Activated T-helper 1 cell treated with anti-CD3 and anti-CD28 coated beads, Interleukin-12 subunit alpha, Interleukin-12 subunit beta, Interleukin-2, Interleukin-4 antibody, amounts not matched to agents 30 ng/mL and 10 ng/mL and 1 ng/mL, durations not matched to agents 14 hours and 24 hours and 36 hours (primary cell): ENCODE measurements around the gene NDST3. TPM values are rescaled to one million over a fixed set of nuclear protein-coding genes. Genes with fewer than 3 reads are reported as not detected.
"Not testable (repeated sequence)": the region's sequence is repeated elsewhere in the genome, so short reads cannot be mapped to it uniquely, and the experiment has no call there.

ENCODE experiments used
- DNase-seq: peaks from one replicate; pipeline ENCODE4 v3.0.0; 2021; ENCODE audit warnings: low spot score
- H3K27ac Mint-ChIP-seq: one replicate; pipeline ENCODE4 v1.8.0; 2021; ENCODE audit warnings: mild to moderate bottlenecking, mixed read lengths
- H3K27me3 Mint-ChIP-seq: one replicate; pipeline ENCODE4 v1.8.0; 2022; ENCODE audit warnings: mild to moderate bottlenecking, moderate library complexity, mixed read lengths; ENCODE audit not compliant: insufficient read depth
- H3K36me3 Mint-ChIP-seq: one replicate; pipeline ENCODE4 v1.8.0; 2021; ENCODE audit warnings: low read depth, mixed read lengths
- H3K4me1 Mint-ChIP-seq: one replicate; pipeline ENCODE4 v1.8.0; 2021; ENCODE audit warnings: low read depth, mixed read lengths
- H3K4me3 Mint-ChIP-seq: one replicate; pipeline ENCODE4 v1.8.0; 2021; ENCODE audit warnings: mild to moderate bottlenecking, moderate library complexity, mixed read lengths
- H3K9me3 Mint-ChIP-seq: one replicate; pipeline ENCODE4 v1.8.0; 2021; ENCODE audit warnings: mixed read lengths
- intact Hi-C: fragments of 100-400 bp; cut with micrococcal nuclease; formaldehyde crosslinking; loops from one replicate; pipeline ENCODE4 v1.15.1; 2024
- total RNA-seq: library from RNA; stranded (reverse); gene quantifications from 2 replicates; pipeline ENCODE4 v1.2.3, GENCODE V29; 2022

The NDST3 gene
- total RNA-seq, 1 donor from 2014 or later = not detected

DNA sequence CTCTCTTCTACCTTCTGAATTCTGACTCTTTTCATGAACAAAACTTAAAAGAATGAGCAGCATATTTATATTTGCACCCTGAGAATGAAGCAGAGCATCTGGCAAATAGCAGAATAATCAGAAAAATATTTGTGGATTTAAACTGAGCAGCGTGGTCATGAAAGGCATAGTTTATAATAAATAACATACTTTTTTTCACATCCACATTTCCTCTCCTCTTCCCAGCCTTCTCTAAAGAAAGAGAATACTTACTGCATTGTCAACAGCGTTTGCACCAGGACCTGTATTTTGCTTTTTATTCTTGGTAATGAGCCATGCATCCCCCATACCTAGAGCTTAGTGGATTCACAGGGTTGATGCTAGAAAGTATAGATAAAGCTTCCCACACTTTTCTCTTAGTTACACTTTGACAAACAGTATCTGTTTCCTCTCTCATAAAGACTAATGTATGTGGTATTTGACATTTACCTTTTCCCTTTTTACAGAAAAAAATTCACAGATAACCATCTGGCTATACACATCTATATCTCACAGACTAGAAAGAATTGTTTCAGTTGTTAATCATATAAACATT, 187.0 kb downstream of the NDST3 start:
- intact Hi-C loops = no loop called here
- Mint-ChIP-seq H3K4me3 (no peak overlapping the region), H3K27me3 (peaks cover 3% of the 10 kb centered on the region), H3K27ac (no peak overlapping the region), H3K36me3 (no peaks in the 10 kb centered on the region), H3K4me1 (no peaks in the 10 kb centered on the region), H3K9me3 (no peaks in the 10 kb centered on the region)
- no peak for DNase-seq

DNA sequence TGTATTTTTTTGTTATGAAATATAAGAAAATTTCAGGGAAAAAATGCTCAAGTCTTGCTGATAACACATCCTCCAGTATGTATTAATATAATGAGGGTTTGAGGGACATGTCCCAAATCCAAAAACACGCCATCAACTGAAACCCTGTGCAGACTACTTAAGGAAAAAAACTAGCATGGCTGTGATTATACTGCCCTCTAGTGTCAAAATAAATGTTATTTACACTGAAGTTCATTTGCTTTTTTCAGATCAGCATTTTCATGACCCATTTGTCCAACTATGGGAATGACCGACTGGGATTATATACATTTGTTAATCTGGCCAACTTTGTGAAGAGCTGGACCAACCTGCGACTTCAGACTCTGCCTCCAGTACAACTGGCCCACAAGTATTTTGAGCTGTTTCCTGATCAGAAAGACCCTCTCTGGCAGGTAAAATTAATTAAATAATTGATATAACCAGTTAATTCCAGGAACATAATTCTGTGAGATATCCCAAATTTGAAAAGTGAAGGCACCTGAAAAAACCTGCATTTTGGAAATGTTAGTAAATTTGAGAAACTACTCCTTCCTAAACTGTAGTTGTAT, 190.1 kb downstream of the NDST3 start:
- H3K27ac Mint-ChIP-seq = no peak overlapping the region
- peaks cover 3% of the 10 kb centered on the region for H3K27me3 Mint-ChIP-seq
- no peaks in the 10 kb centered on the region for H3K4me1 Mint-ChIP-seq
- intact Hi-C loops = loop anchor here (1.0 kb wide), 1 partner anchor 147 kb away; no protein-coding TSS in a partner anchor
- no peak for DNase-seq
- no peaks in the 10 kb centered on the region for H3K9me3 Mint-ChIP-seq
- no peaks in the 10 kb centered on the region for H3K36me3 Mint-ChIP-seq
- H3K4me3 Mint-ChIP-seq = no peak overlapping the region

DNA sequence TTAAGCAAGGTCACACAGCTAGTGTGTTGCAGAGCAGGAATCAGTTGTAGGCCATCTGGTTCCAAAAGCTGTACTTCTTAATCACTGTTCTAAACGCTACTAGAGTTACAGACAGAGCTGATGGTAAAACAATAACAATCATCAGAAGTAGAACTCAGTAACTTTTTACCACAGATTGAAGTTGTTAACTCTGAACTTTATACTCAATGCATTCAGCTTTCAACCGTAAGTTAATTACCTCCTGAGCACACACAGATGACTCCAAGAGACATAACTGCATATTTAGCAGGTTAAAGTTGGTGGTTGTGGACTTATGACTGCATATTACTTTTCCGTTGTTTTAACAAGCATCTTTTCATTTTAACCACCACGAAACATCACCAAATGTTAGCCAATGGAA, 191.2 kb downstream of the NDST3 start:
- no peaks in the 10 kb centered on the region for H3K36me3 Mint-ChIP-seq

DNA sequence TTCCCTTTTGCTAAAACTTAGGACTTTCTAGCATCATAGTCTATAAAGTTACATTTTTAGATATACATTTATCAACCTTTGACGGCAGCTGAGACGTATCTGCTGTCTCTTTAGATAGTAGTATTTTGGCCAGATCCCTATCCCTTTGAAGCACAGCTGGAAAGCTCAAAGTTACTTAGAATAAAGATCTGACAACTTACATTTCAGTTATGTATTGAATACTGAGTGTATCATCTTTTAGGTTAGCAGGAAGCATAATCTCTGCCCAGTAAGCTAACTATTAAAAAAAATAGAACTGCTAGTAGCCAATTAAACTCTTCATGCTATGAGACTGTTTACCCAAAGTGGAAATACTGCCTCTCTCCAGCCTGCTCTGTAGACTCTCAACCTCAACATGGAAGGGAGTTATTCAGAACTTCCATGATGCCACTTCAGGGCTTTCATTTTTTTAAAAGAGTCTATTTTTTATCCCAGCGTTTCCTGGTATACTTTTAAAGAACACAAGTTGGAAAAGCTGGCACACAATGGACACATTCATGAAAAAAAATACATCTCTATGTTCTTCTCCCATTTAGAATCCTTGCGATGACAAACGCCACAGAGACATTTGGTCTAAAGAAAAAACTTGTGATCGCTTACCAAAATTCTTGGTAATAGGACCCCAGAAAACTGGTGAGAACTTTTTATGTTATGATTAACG, 192.2 kb downstream of the NDST3 start:
- Mint-ChIP-seq H3K36me3 (no peaks in the 10 kb centered on the region), H3K9me3 (no peaks in the 10 kb centered on the region), H3K4me3 (no peak overlapping the region), H3K4me1 (no peaks in the 10 kb centered on the region), H3K27me3 (no peaks in the 10 kb centered on the region), H3K27ac (no peak overlapping the region)
- intact Hi-C loops = no loop called here
- no peak for DNase-seq

More for the DNA sequence above, 191.2 kb downstream of the NDST3 start:
- H3K27me3 Mint-ChIP-seq = no peaks in the 10 kb centered on the region
- no peaks in the 10 kb centered on the region for H3K9me3 Mint-ChIP-seq
- no peak for DNase-seq
- no peaks in the 10 kb centered on the region for H3K4me1 Mint-ChIP-seq
- intact Hi-C loops = no loop called here
- no peak overlapping the region for H3K4me3 Mint-ChIP-seq
- H3K27ac Mint-ChIP-seq = no peak overlapping the region

DNA sequence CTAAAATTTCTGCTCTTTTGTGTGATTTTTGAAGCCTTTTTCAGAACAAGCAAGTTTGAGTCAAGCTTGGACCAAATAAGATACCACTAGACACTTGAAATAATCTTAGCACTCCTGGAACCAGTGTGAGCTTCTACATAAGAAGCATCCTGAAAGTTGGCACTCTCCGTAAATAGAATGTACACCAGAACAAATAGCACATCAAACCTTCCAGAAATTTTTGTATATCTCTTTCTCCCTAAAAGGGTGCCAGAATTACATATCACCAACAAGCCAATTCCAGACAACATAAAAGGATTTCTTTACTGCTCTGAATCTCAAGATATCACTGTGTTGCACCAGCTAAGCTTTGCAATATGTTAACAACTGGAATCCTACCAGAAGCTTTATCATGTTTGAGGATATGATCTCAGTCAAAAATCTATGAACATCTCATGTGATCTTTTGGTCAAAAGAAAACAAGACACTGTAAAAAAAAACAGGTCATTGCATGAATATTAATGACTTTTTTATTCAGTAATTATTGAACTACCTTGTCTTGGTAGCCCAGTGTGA, 201.4 kb downstream of the NDST3 start:
- no peak overlapping the region for H3K4me3 Mint-ChIP-seq
- no peaks in the 10 kb centered on the region for H3K27me3 Mint-ChIP-seq
- intact Hi-C loops = no loop called here
- DNase-seq = no peak
- H3K36me3 Mint-ChIP-seq = no peaks in the 10 kb centered on the region
- no peak overlapping the region for H3K27ac Mint-ChIP-seq
- H3K4me1 Mint-ChIP-seq = no peaks in the 10 kb centered on the region
- no peaks in the 10 kb centered on the region for H3K9me3 Mint-ChIP-seq

DNA sequence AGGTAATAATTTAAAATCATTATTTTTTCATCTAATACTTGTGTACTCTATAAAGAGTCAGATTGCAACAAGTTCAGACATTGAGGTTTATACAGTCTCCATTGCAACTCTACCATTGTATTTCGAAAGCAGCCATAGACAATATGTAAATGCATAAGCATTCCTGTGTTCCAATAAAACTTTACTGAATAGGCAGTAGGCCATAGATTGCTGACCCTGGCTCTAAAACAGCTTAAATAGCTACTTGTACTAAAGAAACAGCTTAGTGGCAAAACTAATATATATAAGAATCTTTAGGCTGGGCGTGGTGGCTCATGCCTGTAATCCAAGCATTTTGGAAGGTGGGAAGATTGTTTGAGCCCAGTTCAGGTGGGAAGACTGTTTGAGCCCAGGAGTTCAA, 203.2 kb downstream of the NDST3 start:
- Mint-ChIP-seq H3K4me3 (no peak overlapping the region), H3K4me1 (no peaks in the 10 kb centered on the region), H3K27ac (no peak overlapping the region), H3K27me3 (peaks cover 3% of the 10 kb centered on the region), H3K9me3 (no peaks in the 10 kb centered on the region), H3K36me3 (no peaks in the 10 kb centered on the region)
- no peak for DNase-seq
- intact Hi-C loops = no loop called here

DNA sequence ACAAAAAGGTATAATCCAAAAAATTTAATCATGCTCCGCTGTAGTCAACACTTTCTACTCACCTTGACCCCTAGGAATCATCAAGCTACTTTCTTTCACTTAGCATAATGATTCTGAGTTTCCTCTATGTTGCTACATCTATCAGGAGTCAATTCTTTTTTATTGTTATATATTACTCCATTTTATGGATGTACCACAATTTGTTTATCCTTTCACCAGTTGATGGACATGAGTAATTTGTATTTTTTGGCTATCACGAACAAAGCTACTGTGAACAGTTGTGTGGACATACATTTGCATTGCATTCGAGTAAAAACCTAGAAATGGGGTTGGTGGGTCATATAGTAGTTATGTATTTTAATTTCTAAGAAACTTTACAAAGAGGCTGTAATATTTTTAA, 215.6 kb downstream of the NDST3 start:
- H3K27ac Mint-ChIP-seq = no peak overlapping the region
- no peaks in the 10 kb centered on the region for H3K27me3 Mint-ChIP-seq
- intact Hi-C loops = no loop called here
- DNase-seq = no peak
- no peaks in the 10 kb centered on the region for H3K4me1 Mint-ChIP-seq
- H3K36me3 Mint-ChIP-seq = no peaks in the 10 kb centered on the region
- no peaks in the 10 kb centered on the region for H3K9me3 Mint-ChIP-seq
- no peak overlapping the region for H3K4me3 Mint-ChIP-seq

DNA sequence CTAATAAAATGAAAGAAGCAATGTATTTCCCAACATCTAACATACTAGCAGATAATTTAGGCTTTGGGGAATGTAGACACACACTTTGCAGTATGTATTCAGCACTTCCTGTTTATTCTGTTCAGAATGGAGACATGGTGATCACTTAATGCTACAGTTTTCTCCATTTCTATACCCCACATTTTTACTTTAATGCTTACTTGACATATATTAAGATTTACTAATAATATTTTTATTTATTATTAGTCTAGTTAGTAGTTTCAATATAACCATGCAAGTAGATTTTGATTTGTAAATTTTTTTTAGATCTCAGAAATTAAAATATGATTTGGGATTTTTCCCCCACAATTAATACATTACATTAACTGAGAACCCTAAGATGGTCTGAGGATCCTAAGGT, 220.1 kb downstream of the NDST3 start:
- Mint-ChIP-seq H3K27ac (no peak overlapping the region), H3K4me3 (no peak overlapping the region), H3K4me1 (no peaks in the 10 kb centered on the region), H3K27me3 (no peaks in the 10 kb centered on the region), H3K36me3 (no peaks in the 10 kb centered on the region), H3K9me3 (no peaks in the 10 kb centered on the region)
- intact Hi-C loops = no loop called here
- no peak for DNase-seq

DNA sequence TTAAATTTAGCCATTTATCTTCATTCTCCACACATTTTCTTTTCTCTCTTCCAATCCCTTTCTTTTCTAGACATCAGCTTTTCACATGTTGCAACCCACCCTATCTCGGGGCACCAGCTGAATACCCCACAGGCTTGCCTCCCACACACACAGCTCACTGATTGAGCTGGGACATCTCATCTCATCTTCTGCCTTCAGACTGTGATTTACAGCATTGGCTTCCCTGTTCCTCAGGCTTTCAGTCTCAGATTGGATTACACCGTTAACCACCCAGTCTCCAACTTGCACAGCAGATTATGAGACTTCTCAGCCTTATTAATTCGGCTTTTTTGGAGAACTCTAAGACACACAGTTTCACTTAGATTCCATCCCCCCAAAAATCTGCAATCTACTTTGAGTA, 224.8 kb downstream of the NDST3 start:
- Mint-ChIP-seq H3K27me3 (peaks cover 6% of the 10 kb centered on the region), H3K9me3 (peaks cover 3% of the 10 kb centered on the region), H3K4me3 (no peak overlapping the region), H3K4me1 (no peaks in the 10 kb centered on the region), H3K27ac (no peak overlapping the region), H3K36me3 (no peaks in the 10 kb centered on the region)
- DNase-seq = no peak
- intact Hi-C loops = no loop called here

DNA sequence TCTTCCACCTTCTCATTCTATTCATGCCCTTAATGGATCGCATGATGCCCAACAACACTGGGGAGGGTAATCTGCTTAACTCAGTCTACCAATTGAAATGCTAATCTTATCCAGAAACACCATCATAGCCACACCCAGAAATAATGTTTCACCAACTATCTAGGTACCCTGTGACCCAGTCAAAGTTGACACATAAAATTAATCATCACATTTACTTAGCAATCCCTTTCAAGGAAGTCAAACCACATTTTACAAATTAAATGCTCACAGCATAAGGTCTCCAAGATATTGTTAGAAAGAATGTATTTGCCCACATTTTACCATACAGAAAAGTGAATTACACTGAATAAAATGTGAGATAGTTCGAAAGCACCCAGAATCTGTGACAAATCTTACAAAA, 226.0 kb downstream of the NDST3 start:
- intact Hi-C loops = no loop called here
- Mint-ChIP-seq H3K36me3 (no peaks in the 10 kb centered on the region), H3K27ac (no peak overlapping the region), H3K9me3 (peaks cover 4% of the 10 kb centered on the region), H3K4me3 (no peak overlapping the region), H3K27me3 (peaks cover 8% of the 10 kb centered on the region), H3K4me1 (no peaks in the 10 kb centered on the region)
- DNase-seq = no peak

DNA sequence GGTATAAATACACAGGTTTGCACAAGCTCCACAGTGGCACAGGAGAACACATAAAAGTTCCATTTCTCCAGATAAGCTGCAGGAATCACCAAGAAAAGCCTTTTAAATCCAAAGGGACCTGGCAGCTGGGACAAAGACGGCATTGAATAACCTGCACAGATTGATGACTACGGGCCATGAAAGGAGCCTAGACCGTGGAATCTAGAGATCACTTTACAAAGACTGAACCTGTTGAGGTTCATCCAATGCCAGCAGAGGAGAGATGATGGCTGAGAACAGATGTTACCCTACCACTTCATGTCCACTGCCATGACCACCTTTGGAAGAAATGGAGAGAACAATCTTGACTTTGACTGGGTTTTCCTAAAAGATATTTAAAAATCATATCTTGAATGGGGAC, 229.8 kb downstream of the NDST3 start:
- peak overlapping the region; percentile 4 for H3K4me3 Mint-ChIP-seq
- no peak for DNase-seq

DNA sequence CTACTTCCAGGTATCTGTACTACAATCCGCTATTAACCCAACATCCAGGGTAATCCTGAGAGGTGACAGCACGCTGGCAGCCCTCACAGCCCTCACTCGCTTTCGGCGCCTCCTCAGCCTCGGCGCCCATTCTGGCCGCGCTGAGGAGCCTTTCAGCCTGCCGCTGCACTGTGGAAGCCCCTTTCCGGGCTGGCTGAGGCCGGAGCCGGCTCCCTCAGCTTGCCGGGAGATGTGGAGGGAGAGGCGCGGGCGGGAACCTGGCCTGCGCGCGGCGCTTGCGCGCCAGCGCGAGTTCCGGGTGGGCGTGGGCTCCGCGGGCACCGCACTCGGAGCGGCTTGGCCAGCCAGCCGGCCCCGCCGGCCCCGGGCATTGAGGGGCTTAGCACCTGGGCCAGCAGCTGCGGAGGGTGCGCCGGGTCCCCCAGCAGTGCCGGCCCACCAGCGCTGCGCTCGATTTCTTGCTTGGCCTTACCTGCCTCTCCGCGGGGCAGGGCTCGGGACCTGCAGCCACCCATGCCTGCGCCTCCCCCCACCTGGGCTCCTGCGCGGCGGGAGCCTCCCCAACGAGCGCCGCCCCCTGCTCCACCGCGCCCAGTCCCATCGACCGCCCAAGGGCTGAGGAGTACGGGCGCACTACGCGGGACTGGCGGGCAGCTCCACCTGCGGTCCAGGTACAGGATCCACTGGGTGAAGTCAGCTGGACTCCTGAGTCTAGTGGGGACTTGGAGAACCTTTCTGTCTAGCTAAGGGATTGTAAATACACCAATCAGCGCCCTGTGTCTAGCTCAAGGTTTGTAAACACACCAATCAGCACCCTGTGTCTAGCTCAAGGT, 231.2 kb downstream of the NDST3 start:
- intact Hi-C loops = no loop called here
- Mint-ChIP-seq H3K27me3 (peaks cover 10% of the 10 kb centered on the region), H3K9me3 (peaks cover 4% of the 10 kb centered on the region), H3K4me1 (no peaks in the 10 kb centered on the region), H3K36me3 (no peaks in the 10 kb centered on the region), H3K4me3 (peak overlapping the region; percentile 67), H3K27ac (no peak overlapping the region)
- peak; percentile 5 for DNase-seq

More for the DNA sequence above, 229.8 kb downstream of the NDST3 start:
- Mint-ChIP-seq H3K9me3 (peaks cover 4% of the 10 kb centered on the region), H3K36me3 (no peaks in the 10 kb centered on the region), H3K27me3 (peaks cover 8% of the 10 kb centered on the region), H3K27ac (no peak overlapping the region), H3K4me1 (no peaks in the 10 kb centered on the region)
- intact Hi-C loops = no loop called here

DNA sequence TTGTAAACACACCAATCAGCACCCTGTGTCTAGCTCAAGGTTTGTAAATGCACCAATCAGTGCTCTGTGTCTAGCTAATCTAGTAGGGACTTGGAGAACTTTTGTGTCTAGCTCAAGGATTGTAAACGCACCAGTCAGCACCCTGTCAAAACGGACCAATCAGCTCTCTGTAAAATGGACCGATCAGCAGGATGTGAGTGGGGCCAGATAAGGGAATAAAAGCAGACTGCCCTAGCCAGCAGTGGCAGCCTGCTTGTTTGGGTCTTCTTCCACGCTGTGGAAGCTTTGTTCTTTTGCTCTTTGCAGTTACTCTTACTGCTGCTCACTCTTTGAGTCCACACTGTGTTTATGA, 231.8 kb downstream of the NDST3 start:
- H3K36me3 Mint-ChIP-seq, DNase-seq, H3K9me3 Mint-ChIP-seq, intact Hi-C loops, H3K27ac Mint-ChIP-seq, H3K4me1 Mint-ChIP-seq: not testable (repeated sequence)
- H3K27me3 Mint-ChIP-seq = peaks cover 12% of the 10 kb centered on the region
- peak overlapping the region; percentile 42 for H3K4me3 Mint-ChIP-seq
